Type B pancreatic cell (in vitro differentiated cells): ENCODE data around the gene DUSP22. TPM values are rescaled to one million over a fixed set of nuclear protein-coding genes. Genes with fewer than 3 reads are reported as not detected.

Experiments used
- DNase-seq: peaks from one replicate; pipeline ENCODE4 v3.0.0; 2021; ENCODE audit warnings: mixed read lengths; ENCODE audit not compliant: unreplicated experiment; ENCODE audit errors: extremely low spot score
- H3K27ac Mint-ChIP-seq: 2 replicates; pipeline ENCODE4 v1.8.0; 2021; ENCODE audit warnings: mild to moderate bottlenecking, mixed read lengths
- H3K27me3 Mint-ChIP-seq: 2 replicates; pipeline ENCODE4 v1.8.0; 2021; ENCODE audit warnings: mixed read lengths
- H3K36me3 Mint-ChIP-seq: 2 replicates; pipeline ENCODE4 v1.8.0; 2021; ENCODE audit warnings: mixed read lengths
- H3K4me1 Mint-ChIP-seq: one replicate; pipeline ENCODE4 v1.8.0; 2021; ENCODE audit warnings: mixed read lengths; ENCODE audit not compliant: unreplicated experiment
- H3K4me3 Mint-ChIP-seq: 2 replicates; pipeline ENCODE4 v1.8.0; 2021; ENCODE audit warnings: mild to moderate bottlenecking, mixed read lengths
- H3K9me3 Mint-ChIP-seq: 2 replicates; pipeline ENCODE4 v1.8.0; 2021; ENCODE audit warnings: mixed read lengths
- CTCF ChIP-seq: fragments of 200-600 bp; sonication (generic); conservative IDR thresholded peaks from 2 replicates; pipeline ENCODE4 v1.5.0; 2021; ENCODE audit warnings: antibody characterized with exemption, mild to moderate bottlenecking
- total RNA-seq: library from RNA; stranded (reverse); gene quantifications from 2 replicates; pipeline ENCODE4 v1.2.1, GENCODE V29; 2021; ENCODE audit warnings: low replicate concordance

The DUSP22 gene
- total RNA-seq, 1 donor from 2014 or later: 25.0 TPM

- H3K4me3 Mint-ChIP-seq: no peak overlapping the region
- H3K27ac Mint-ChIP-seq: no peak overlapping the region
- DNase-seq: peak; percentile 40
- H3K9me3 Mint-ChIP-seq: no peaks in the 10 kb centered on the region
- H3K36me3 Mint-ChIP-seq: no peaks in the 10 kb centered on the region
- no peak for TF ChIP-seq CTCF
- H3K27me3 Mint-ChIP-seq: peaks cover 85% of the 10 kb centered on the region
- no peaks in the 10 kb centered on the region for H3K4me1 Mint-ChIP-seq
Measured at GRCh38 chr6:385614-386013, 93.3 kb downstream of the DUSP22 start.

GRCh38 chr6:386688-387266 is 94.5 kb downstream of the DUSP22 start:
- Mint-ChIP-seq H3K4me3 (no peak overlapping the region), H3K36me3 (no peaks in the 10 kb centered on the region), H3K27ac (no peak overlapping the region), H3K9me3 (no peaks in the 10 kb centered on the region), H3K4me1 (no peaks in the 10 kb centered on the region), H3K27me3 (peaks cover 88% of the 10 kb centered on the region)
- TF ChIP-seq CTCF: no peak
- DNase-seq: peak; percentile 32

- no peak overlapping the region for H3K27ac Mint-ChIP-seq
- DNase-seq: no peak
- no peak for TF ChIP-seq CTCF
- no peak overlapping the region for H3K4me3 Mint-ChIP-seq
- H3K27me3 Mint-ChIP-seq: peaks cover 87% of the 10 kb centered on the region
- H3K9me3 Mint-ChIP-seq: no peaks in the 10 kb centered on the region
- no peaks in the 10 kb centered on the region for H3K4me1 Mint-ChIP-seq
- H3K36me3 Mint-ChIP-seq: no peaks in the 10 kb centered on the region
Measured at GRCh38 chr6:387293-387741, 95.0 kb downstream of the DUSP22 start.

GRCh38 chr6:388202-388903 is 96.1 kb downstream of the DUSP22 start:
- Mint-ChIP-seq H3K9me3 (no peaks in the 10 kb centered on the region), H3K4me3 (no peak overlapping the region), H3K27me3 (peaks cover 93% of the 10 kb centered on the region), H3K36me3 (no peaks in the 10 kb centered on the region), H3K27ac (no peak overlapping the region), H3K4me1 (no peaks in the 10 kb centered on the region)
- no peak for TF ChIP-seq CTCF
- no peak for DNase-seq

GRCh38 chr6:389143-389542 is 96.9 kb downstream of the DUSP22 start:
- DNase-seq: no peak
- Mint-ChIP-seq H3K27me3 (peaks cover 93% of the 10 kb centered on the region), H3K4me3 (no peak overlapping the region), H3K4me1 (peaks cover 5% of the 10 kb centered on the region), H3K27ac (no peak overlapping the region), H3K36me3 (no peaks in the 10 kb centered on the region), H3K9me3 (no peaks in the 10 kb centered on the region)
- no peak for TF ChIP-seq CTCF
